ENCODE data around the gene PTPRN2.

PTPRN2 gene

DNA sequence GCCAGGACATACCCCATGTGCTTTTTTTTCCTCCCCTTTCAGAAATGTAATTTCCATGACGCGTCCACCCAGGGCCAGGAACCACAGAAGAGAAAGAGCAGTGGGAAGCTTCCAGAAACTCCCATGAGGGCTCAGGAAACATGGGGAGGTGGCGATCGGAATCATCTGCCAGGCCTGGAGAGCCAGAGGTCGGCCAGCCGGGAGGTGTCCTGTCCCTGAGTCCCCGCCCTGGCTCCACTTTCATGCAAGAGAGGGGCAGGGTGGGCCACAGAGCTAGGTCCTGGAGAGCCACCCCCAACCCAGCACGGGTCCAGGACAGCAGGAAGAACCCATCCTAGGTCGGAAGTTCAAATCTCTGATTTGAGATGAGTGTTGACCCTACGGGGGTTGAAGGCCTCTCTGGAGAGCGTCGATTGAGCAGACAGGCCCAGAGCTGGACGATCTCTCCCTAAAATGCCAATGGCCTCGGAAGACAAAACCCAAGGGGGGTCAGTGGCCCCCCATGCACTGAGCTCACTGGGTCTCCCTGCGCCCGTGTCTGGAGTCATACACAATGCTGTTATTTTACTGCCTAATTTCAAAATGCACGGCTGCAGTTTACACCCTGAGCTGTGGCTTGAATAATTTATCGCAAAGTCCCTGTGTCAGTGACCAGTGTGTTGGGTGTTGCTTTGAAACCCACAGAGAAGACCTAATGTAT is 594.1 kb downstream of the PTPRN2 start:
- Histone ChIP-seq H3K4me3 (ENCODE audit: low read depth in 1 of 5, low read length in 5 of 5) (no peak overlapping the region), H3K27me3 (ENCODE audit: control insufficient read depth in 5 of 5, insufficient read depth in 4 of 5, low read length in 5 of 5) (peaks cover 0 to 10% (median 8%) of the 10 kb centered on the region in 5 donors), H3K36me3 (ENCODE audit: control insufficient read depth in 5 of 5, insufficient read depth in 5 of 5, low read length in 5 of 5) (no peaks in the 10 kb centered on the region), H3K27ac (ENCODE audit: low read depth, low read length) (no peak overlapping the region), H3K9me3 (ENCODE audit: control insufficient read depth in 5 of 5, low read length in 5 of 5) (peaks cover 2 to 9% (median 8%) of the 10 kb centered on the region in 5 donors), H3K4me1 (ENCODE audit: control insufficient read depth in 5 of 5, insufficient read depth in 5 of 5, low read length in 5 of 5) (no peaks in the 10 kb centered on the region), H3K9ac (ENCODE audit: low read length in 5 of 5) (no peak overlapping the region)

GRCh38 chr7:157992511-157993160 is 595.0 kb downstream of the PTPRN2 start:
- no peak overlapping the region for H3K9ac ChIP-seq (ENCODE audit: low read length in 5 of 5)
- H3K27ac ChIP-seq (ENCODE audit: low read depth, low read length): no peak overlapping the region
- H3K4me1 ChIP-seq (ENCODE audit: control insufficient read depth in 5 of 5, insufficient read depth in 5 of 5, low read length in 5 of 5): no peaks in the 10 kb centered on the region
- H3K4me3 ChIP-seq (ENCODE audit: low read depth in 1 of 5, low read length in 5 of 5): no peak overlapping the region
- H3K9me3 ChIP-seq (ENCODE audit: control insufficient read depth in 5 of 5, low read length in 5 of 5): peaks cover 2 to 9% (median 8%) of the 10 kb centered on the region in 5 donors
- H3K27me3 ChIP-seq (ENCODE audit: control insufficient read depth in 5 of 5, insufficient read depth in 4 of 5, low read length in 5 of 5): peaks cover 0 to 10% (median 8%) of the 10 kb centered on the region in 5 donors
- no peaks in the 10 kb centered on the region for H3K36me3 ChIP-seq (ENCODE audit: control insufficient read depth in 5 of 5, insufficient read depth in 5 of 5, low read length in 5 of 5)

- no peaks in the 10 kb centered on the region for H3K36me3 ChIP-seq (ENCODE audit: control insufficient read depth in 5 of 5, insufficient read depth in 5 of 5, low read length in 5 of 5)
Measured at GRCh38 chr7:157991761-157992160, 595.9 kb downstream of the PTPRN2 start.

DNA sequence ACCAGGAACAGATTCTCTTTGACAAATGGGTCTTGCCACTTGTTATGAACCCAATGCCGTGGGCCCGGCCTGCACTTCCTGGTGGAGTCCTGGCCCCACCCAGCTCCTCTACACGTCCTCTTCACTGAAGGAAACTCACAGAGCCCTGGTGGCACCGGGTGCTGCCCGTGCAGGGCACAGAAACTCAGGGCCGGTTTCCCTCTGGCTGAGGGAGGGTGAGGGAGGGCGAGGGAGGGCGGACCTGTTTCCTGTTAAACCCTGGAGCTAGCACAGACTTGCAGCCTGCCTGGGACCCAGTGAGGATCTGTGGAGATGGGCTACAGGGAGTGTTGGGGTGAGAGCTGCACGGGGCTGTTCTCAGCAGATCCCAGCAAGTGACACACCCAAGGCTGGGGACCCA is 596.3 kb downstream of the PTPRN2 start:
- Histone ChIP-seq H3K9ac (ENCODE audit: low read length in 5 of 5) (no peak overlapping the region), H3K4me3 (ENCODE audit: low read depth in 1 of 5, low read length in 5 of 5) (no peak overlapping the region), H3K27me3 (ENCODE audit: control insufficient read depth in 5 of 5, insufficient read depth in 4 of 5, low read length in 5 of 5) (peaks cover 0 to 7% (median 6%) of the 10 kb centered on the region in 5 donors), H3K4me1 (ENCODE audit: control insufficient read depth in 5 of 5, insufficient read depth in 5 of 5, low read length in 5 of 5) (no peaks in the 10 kb centered on the region), H3K9me3 (ENCODE audit: control insufficient read depth in 5 of 5, low read length in 5 of 5) (peaks cover 2 to 9% (median 8%) of the 10 kb centered on the region in 5 donors), H3K27ac (ENCODE audit: low read depth, low read length) (no peak overlapping the region), H3K36me3 (ENCODE audit: control insufficient read depth in 5 of 5, insufficient read depth in 5 of 5, low read length in 5 of 5) (no peaks in the 10 kb centered on the region)

More at GRCh38 chr7:157991761-157992160, 595.9 kb downstream of the PTPRN2 start:
- no peak overlapping the region for H3K27ac ChIP-seq (ENCODE audit: low read depth, low read length)
- no peak overlapping the region for H3K4me3 ChIP-seq (ENCODE audit: low read depth in 1 of 5, low read length in 5 of 5)
- H3K9ac ChIP-seq (ENCODE audit: low read length in 5 of 5): no peak overlapping the region
- H3K9me3 ChIP-seq (ENCODE audit: control insufficient read depth in 5 of 5, low read length in 5 of 5): peaks cover 2 to 9% (median 8%) of the 10 kb centered on the region in 5 donors
- H3K27me3 ChIP-seq (ENCODE audit: control insufficient read depth in 5 of 5, insufficient read depth in 4 of 5, low read length in 5 of 5): peaks cover 0 to 7% (median 7%) of the 10 kb centered on the region in 5 donors
- H3K4me1 ChIP-seq (ENCODE audit: control insufficient read depth in 5 of 5, insufficient read depth in 5 of 5, low read length in 5 of 5): no peaks in the 10 kb centered on the region

GRCh38 chr7:157990881-157991250 is 596.8 kb downstream of the PTPRN2 start:
- Histone ChIP-seq H3K27me3 (ENCODE audit: control insufficient read depth in 5 of 5, insufficient read depth in 4 of 5, low read length in 5 of 5) (peaks cover 0 to 11% (median 6%) of the 10 kb centered on the region in 5 donors), H3K9ac (ENCODE audit: low read length in 5 of 5) (no peak overlapping the region), H3K27ac (ENCODE audit: low read depth, low read length) (no peak overlapping the region), H3K36me3 (ENCODE audit: control insufficient read depth in 5 of 5, insufficient read depth in 5 of 5, low read length in 5 of 5) (no peaks in the 10 kb centered on the region), H3K9me3 (ENCODE audit: control insufficient read depth in 5 of 5, low read length in 5 of 5) (peaks cover under 1 to 6% (median 5%) of the 10 kb centered on the region in 5 donors), H3K4me3 (ENCODE audit: low read depth in 1 of 5, low read length in 5 of 5) (no peak overlapping the region), H3K4me1 (ENCODE audit: control insufficient read depth in 5 of 5, insufficient read depth in 5 of 5, low read length in 5 of 5) (no peaks in the 10 kb centered on the region)

DNA sequence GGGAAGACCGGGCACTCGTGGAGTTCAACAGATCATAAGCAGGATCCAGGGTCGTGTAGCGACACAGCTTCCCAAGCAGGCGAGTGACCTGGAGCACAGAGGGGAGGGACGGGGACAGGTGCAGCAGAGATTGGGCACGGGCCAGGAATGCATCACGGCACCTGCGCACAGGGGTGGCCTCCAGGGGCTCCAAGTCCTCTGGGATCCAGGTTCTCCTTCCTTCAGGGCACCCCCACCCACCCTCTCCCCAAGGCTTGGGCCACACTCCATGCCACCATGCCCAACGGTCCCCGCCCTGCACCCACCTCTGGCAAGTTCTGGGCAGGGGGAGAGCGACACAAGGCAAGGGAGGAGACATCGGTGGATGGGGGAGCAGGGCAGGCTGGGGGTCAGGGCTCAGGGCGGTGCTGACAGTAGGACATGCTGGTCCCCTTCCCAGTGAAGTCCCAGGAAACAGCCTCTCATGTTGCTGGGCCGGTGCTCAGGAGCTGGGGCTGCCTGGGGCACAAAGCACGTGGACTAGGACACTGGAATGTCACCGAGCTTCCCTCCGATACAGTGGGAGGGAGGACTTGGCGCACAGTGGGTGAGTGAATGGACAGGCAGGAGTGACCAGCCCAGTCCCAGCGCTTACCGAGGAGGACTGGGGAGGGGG is 597.3 kb downstream of the PTPRN2 start:
- no peak overlapping the region for H3K9ac ChIP-seq (ENCODE audit: low read length in 5 of 5)
- no peaks in the 10 kb centered on the region for H3K4me1 ChIP-seq (ENCODE audit: control insufficient read depth in 5 of 5, insufficient read depth in 5 of 5, low read length in 5 of 5)
- H3K36me3 ChIP-seq (ENCODE audit: control insufficient read depth in 5 of 5, insufficient read depth in 5 of 5, low read length in 5 of 5): no peaks in the 10 kb centered on the region
- H3K4me3 ChIP-seq (ENCODE audit: low read depth in 1 of 5, low read length in 5 of 5): no peak overlapping the region
- no peak overlapping the region for H3K27ac ChIP-seq (ENCODE audit: low read depth, low read length)
- H3K27me3 ChIP-seq (ENCODE audit: control insufficient read depth in 5 of 5, insufficient read depth in 4 of 5, low read length in 5 of 5): peaks cover 0 to 11% (median 6%) of the 10 kb centered on the region in 5 donors
- peaks cover 0 to under 1% (median 0%) of the 10 kb centered on the region in 5 donors for H3K9me3 ChIP-seq (ENCODE audit: control insufficient read depth in 5 of 5, low read length in 5 of 5)

- Histone ChIP-seq H3K9ac (ENCODE audit: low read length in 5 of 5) (no peak overlapping the region), H3K36me3 (ENCODE audit: control insufficient read depth in 5 of 5, insufficient read depth in 5 of 5, low read length in 5 of 5) (no peaks in the 10 kb centered on the region), H3K4me3 (ENCODE audit: low read depth in 1 of 5, low read length in 5 of 5) (no peak overlapping the region), H3K27ac (ENCODE audit: low read depth, low read length) (no peak overlapping the region), H3K9me3 (ENCODE audit: control insufficient read depth in 5 of 5, low read length in 5 of 5) (no peaks in the 10 kb centered on the region), H3K4me1 (ENCODE audit: control insufficient read depth in 5 of 5, insufficient read depth in 5 of 5, low read length in 5 of 5) (no peaks in the 10 kb centered on the region), H3K27me3 (ENCODE audit: control insufficient read depth in 5 of 5, insufficient read depth in 4 of 5, low read length in 5 of 5) (peaks cover 0 to 11% (median 6%) of the 10 kb centered on the region in 5 donors)
Measured at GRCh38 chr7:157989589-157989988, 598.0 kb downstream of the PTPRN2 start.

DNA sequence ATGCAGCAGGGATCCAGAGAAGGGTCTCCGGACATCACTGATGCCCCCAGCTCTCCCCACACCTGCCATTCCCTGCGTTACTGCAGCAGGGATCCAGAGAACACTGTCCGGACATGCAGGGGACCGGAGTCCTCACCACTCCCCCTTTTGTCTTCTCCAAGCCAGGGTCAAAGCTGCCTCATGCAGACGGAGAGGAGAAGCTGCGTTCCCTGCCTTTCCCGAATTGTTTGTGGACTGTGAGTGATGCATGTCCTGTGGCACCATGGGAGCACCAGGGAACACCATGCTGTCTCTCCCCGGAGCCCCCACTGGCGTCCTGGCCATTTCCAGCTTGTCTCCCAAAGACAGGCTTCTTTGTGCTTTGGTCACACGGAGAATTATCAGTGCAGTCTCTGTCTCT is 599.7 kb downstream of the PTPRN2 start:
- Histone ChIP-seq H3K36me3 (ENCODE audit: control insufficient read depth in 5 of 5, insufficient read depth in 5 of 5, low read length in 5 of 5) (no peaks in the 10 kb centered on the region), H3K4me1 (ENCODE audit: control insufficient read depth in 5 of 5, insufficient read depth in 5 of 5, low read length in 5 of 5) (no peaks in the 10 kb centered on the region), H3K27ac (ENCODE audit: low read depth, low read length) (no peak overlapping the region), H3K4me3 (ENCODE audit: low read depth in 1 of 5, low read length in 5 of 5) (no peak overlapping the region), H3K9me3 (ENCODE audit: control insufficient read depth in 5 of 5, low read length in 5 of 5) (no peaks in the 10 kb centered on the region), H3K27me3 (ENCODE audit: control insufficient read depth in 5 of 5, insufficient read depth in 4 of 5, low read length in 5 of 5) (peaks cover 0 to 11% (median 9%) of the 10 kb centered on the region in 5 donors), H3K9ac (ENCODE audit: low read length in 5 of 5) (no peak overlapping the region)

- no peak overlapping the region for H3K27ac ChIP-seq (ENCODE audit: low read depth, low read length)
- no peaks in the 10 kb centered on the region for H3K36me3 ChIP-seq (ENCODE audit: control insufficient read depth in 5 of 5, insufficient read depth in 5 of 5, low read length in 5 of 5)
- H3K9ac ChIP-seq (ENCODE audit: low read length in 5 of 5): no peak overlapping the region
- H3K9me3 ChIP-seq (ENCODE audit: control insufficient read depth in 5 of 5, low read length in 5 of 5): no peaks in the 10 kb centered on the region
- no peaks in the 10 kb centered on the region for H3K4me1 ChIP-seq (ENCODE audit: control insufficient read depth in 5 of 5, insufficient read depth in 5 of 5, low read length in 5 of 5)
- H3K27me3 ChIP-seq (ENCODE audit: control insufficient read depth in 5 of 5, insufficient read depth in 4 of 5, low read length in 5 of 5): peaks cover 2 to 11% (median 8%) of the 10 kb centered on the region in 5 donors
- no peak overlapping the region for H3K4me3 ChIP-seq (ENCODE audit: low read depth in 1 of 5, low read length in 5 of 5)
Measured at GRCh38 chr7:157986051-157986450, 601.6 kb downstream of the PTPRN2 start.

- Histone ChIP-seq H3K36me3 (ENCODE audit: control insufficient read depth in 5 of 5, insufficient read depth in 5 of 5, low read length in 5 of 5) (no peaks in the 10 kb centered on the region), H3K4me3 (ENCODE audit: low read depth in 1 of 5, low read length in 5 of 5) (no peak overlapping the region), H3K4me1 (ENCODE audit: control insufficient read depth in 5 of 5, insufficient read depth in 5 of 5, low read length in 5 of 5) (peaks cover 0 to 3% (median 0%) of the 10 kb centered on the region in 5 donors), H3K9me3 (ENCODE audit: control insufficient read depth in 5 of 5, low read length in 5 of 5) (no peaks in the 10 kb centered on the region), H3K27me3 (ENCODE audit: control insufficient read depth in 5 of 5, insufficient read depth in 4 of 5, low read length in 5 of 5) (peaks cover 2 to 12% (median 7%) of the 10 kb centered on the region in 5 donors), H3K27ac (ENCODE audit: low read depth, low read length) (no peak overlapping the region), H3K9ac (ENCODE audit: low read length in 5 of 5) (no peak overlapping the region)
Measured at GRCh38 chr7:157985636-157986035, 602.0 kb downstream of the PTPRN2 start.
